Endothelial cell (in vitro differentiated cells): ENCODE measurements around the gene DEFB125. TPM values are rescaled to one million over a fixed set of nuclear protein-coding genes. Genes with fewer than 3 reads are reported as not detected.

Experiments used
- DNase-seq: peaks from one replicate; pipeline ENCODE4 v3.0.0; 2021; ENCODE audit warnings: low spot score
- H3K27ac Mint-ChIP-seq: one replicate; pipeline ENCODE4 v1.8.0; 2021; ENCODE audit warnings: mixed read lengths, inconsistent platforms; ENCODE audit not compliant: unreplicated experiment
- H3K27me3 Mint-ChIP-seq: one replicate; pipeline ENCODE4 v1.8.0; 2021; ENCODE audit warnings: mild to moderate bottlenecking, moderate library complexity, mixed read lengths, inconsistent platforms; ENCODE audit not compliant: unreplicated experiment
- H3K36me3 Mint-ChIP-seq: one replicate; pipeline ENCODE4 v1.8.0; 2021; ENCODE audit warnings: mild to moderate bottlenecking, low read depth, mixed read lengths, inconsistent platforms; ENCODE audit not compliant: unreplicated experiment
- H3K4me1 Mint-ChIP-seq: one replicate; pipeline ENCODE4 v1.8.0; 2021; ENCODE audit warnings: mild to moderate bottlenecking, mixed read lengths, inconsistent platforms; ENCODE audit not compliant: unreplicated experiment
- H3K4me3 Mint-ChIP-seq: one replicate; pipeline ENCODE4 v1.8.0; 2021; ENCODE audit warnings: mild to moderate bottlenecking, mixed read lengths, inconsistent platforms; ENCODE audit not compliant: unreplicated experiment
- H3K9me3 Mint-ChIP-seq: one replicate; pipeline ENCODE4 v1.8.0; 2021; ENCODE audit warnings: mixed read lengths, inconsistent platforms; ENCODE audit not compliant: unreplicated experiment
- CTCF ChIP-seq: fragments of 200-600 bp; sonication (generic); IDR thresholded peaks from one replicate; pipeline ENCODE4 v1.5.0; 2021; ENCODE audit warnings: antibody characterized with exemption; ENCODE audit not compliant: unreplicated experiment
- total RNA-seq: library from RNA; stranded (reverse); fragmentation: NEBNext Ultra II Directional; extraction: Animal tissue kit (Norgen Biotek cat#: 25700); gene quantifications from one replicate; pipeline ENCODE4 v1.2.1, GENCODE V29; 2021; ENCODE audit not compliant: unreplicated experiment

The DEFB125 gene
- total RNA-seq, 1 donor from 2014 or later: not detected

DNA sequence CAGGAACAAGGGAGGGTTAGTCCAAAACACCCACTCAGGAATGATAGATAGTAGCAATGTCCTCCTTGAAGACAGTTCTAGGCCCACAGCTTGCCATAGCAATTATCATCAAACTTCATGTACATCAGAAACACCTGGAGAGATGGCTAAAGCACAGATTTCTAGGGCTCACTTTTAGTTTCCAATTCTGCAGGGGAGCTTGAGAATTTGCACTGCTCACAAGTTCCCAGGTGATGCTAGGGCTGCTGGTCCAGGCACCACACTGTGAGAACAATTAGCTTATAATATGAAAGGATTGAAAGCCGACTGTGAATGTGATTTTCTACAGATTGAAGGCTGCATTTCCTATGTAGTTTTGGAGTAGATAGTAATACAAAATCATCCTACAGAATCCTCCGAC lies 58.4 kb downstream of the DEFB125 start:
- no peak overlapping the region for H3K4me3 Mint-ChIP-seq
- no peak for TF ChIP-seq CTCF
- H3K36me3 Mint-ChIP-seq: no peaks in the 10 kb centered on the region
- H3K9me3 Mint-ChIP-seq: no peaks in the 10 kb centered on the region
- no peak overlapping the region for H3K27ac Mint-ChIP-seq
- no peaks in the 10 kb centered on the region for H3K4me1 Mint-ChIP-seq
- H3K27me3 Mint-ChIP-seq: peaks cover 3% of the 10 kb centered on the region
- DNase-seq: no peak

Other genes starting within 250 kb of the DEFB125 start
- gene DEFB126, start 54.9 kb downstream of the DEFB125 start, total RNA-seq: not detected
- gene DEFB127, start 69.8 kb downstream of the DEFB125 start, total RNA-seq: not detected
- not detected for gene DEFB128, start 102.0 kb downstream of the DEFB125 start, total RNA-seq
- gene DEFB129, start 139.6 kb downstream of the DEFB125 start, total RNA-seq: not detected
- gene DEFB132, start 170.1 kb downstream of the DEFB125 start, total RNA-seq: not detected
- gene C20orf96, start 203.1 kb downstream of the DEFB125 start, total RNA-seq: 27.5 TPM
- 40.0 TPM for gene ZCCHC3, start 209.9 kb downstream of the DEFB125 start, total RNA-seq
- gene SOX12, start 237.9 kb downstream of the DEFB125 start, total RNA-seq: 64.7 TPM